HG03354 (cell line): Measurements from ENCODE around the gene OXCT1.
"Not testable (repeated sequence)": the region's sequence is repeated elsewhere in the genome, so short reads cannot be mapped to it uniquely, and the experiment has no call there.

Experiments used
- ATAC-seq: cut with Tn5 transposase; IDR thresholded peaks from one replicate; pipeline ENCODE4 v1.9.1; 2021; ENCODE audit warnings: mild to moderate bottlenecking; ENCODE audit not compliant: unreplicated experiment, poor library complexity, severe bottlenecking

Gene OXCT1

GRCh38 chr5:41738710-41739354 lies 131.4 kb downstream of the OXCT1 start:
- no peak for ATAC-seq

GRCh38 chr5:41736641-41737040 lies 133.6 kb downstream of the OXCT1 start:
- no peak for ATAC-seq

- ATAC-seq, result peak; percentile 78
Observed at GRCh38 chr5:41735213-41735612, 135.0 kb downstream of the OXCT1 start.

- ATAC-seq, result not testable (repeated sequence)
Observed at GRCh38 chr5:41729381-41729780, 140.8 kb downstream of the OXCT1 start.

DNA sequence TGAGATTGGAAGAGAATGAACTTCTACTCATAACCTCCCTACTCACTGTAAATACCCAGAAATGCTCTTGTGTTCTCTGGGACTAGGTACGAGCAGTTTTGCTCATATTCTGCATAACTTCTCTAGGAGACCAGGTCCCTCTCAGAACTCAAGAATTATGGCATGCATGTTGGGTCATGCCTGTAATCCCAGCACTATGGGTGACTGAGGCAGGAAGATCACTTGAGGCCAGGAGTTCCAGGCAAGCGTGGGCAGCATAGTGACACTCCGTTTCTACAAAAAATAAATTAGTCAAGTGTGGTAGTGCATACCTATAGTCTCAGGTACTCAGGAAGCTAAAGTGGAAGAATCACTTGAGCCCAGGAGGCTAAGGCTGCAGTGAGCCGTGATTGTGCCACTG lies 141.9 kb downstream of the OXCT1 start:
- no peak for ATAC-seq

- no peak for ATAC-seq
Observed at GRCh38 chr5:41722359-41722950, 147.8 kb downstream of the OXCT1 start.

GRCh38 chr5:41721516-41721915 lies 148.7 kb downstream of the OXCT1 start:
- no peak for ATAC-seq

DNA sequence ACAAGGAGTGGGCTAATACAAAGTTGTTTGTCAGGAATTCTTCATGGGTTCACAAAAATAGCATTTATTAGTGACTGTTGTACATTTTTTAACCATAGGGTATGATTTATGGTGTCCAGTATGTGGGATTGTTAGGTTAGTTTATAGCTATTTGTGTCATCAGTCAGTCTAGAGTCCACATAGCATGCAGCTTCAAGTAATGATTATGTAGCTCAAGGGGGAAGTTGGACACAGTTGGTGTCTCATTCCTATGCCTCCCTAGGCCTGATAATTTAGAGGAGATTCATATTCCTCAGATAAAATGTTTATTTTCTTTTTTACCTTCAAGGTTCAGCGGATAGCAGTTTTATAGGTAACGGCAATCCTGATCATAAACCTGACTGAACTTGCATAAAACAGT lies 153.8 kb downstream of the OXCT1 start:
- ATAC-seq, result no peak

- ATAC-seq, result not testable (repeated sequence)
Observed at GRCh38 chr5:41714446-41714845, 155.8 kb downstream of the OXCT1 start.

DNA sequence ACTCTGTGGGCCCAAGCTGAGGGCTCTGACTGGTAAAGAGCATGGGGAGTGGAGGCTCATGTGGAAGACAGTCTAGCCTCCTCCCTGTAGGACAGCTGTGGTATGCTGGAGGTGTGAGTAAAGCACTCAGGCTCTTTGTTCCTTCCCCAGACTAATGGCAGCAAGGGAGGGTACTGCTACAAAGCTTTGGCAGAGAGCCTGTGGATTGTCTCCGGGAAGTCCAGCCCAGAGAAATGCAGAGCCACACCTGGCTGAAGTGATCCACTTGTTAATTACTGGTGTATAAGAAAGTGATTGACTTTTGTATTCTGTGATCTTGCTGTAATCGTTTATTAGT lies 161.7 kb downstream of the OXCT1 start:
- ATAC-seq, result peak; percentile 31

DNA sequence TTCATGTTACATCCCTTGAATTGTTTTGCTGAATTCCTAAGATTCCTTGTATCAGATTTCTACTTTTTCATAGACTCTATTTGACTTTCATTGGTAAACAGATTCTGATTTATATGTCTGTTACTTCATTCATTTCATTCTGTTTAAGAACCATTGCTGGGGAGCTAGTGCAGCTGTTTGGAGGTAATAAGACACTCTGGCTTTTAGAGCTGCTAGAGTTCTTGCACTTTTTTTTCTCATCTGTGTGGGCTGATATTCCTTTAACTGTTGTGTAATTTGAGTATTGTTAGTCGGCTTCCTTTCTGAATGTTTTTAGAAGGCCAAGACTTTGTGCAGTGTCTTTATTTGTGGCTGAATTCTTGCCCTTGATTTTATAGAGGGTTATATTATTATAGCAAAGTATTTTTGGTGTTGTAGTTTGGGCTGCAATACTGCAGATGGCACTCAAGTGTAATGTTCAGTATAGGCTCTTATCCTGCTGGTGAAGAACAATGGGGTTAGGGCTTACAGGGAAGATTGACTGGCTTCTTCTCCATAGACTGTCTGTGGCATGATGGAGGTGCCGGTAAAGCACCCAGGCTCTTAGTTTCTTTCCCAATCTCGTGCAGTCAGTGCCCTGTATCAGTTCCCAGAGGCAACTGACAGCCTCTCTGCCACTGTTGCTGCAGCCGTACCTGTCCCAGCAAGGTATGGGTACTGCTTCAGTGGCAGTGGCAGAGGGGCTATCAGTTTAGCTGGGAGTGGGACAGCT lies 162.2 kb downstream of the OXCT1 start:
- peak; percentile 79 for ATAC-seq

GRCh38 chr5:41695920-41696582 lies 174.2 kb downstream of the OXCT1 start:
- peak; percentile 82 for ATAC-seq

DNA sequence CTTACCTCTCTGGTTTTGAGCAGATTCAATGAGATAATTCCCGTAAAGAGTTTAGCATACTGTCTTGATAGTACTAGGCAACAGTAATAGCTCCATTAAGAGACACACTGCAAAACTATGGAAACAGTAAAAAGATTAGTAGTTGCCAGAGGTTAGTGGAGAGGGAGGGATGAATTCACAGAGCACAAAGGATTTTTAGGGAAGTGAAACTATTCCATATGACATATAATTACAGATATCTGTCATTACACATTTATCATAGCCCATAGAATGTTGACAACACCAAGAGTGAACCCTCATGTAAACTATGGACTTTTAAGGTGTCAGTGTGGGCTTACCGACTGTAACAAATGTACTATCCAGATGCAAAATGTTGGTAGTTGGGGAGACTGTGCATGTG lies 183.5 kb downstream of the OXCT1 start:
- ATAC-seq, result no peak

DNA sequence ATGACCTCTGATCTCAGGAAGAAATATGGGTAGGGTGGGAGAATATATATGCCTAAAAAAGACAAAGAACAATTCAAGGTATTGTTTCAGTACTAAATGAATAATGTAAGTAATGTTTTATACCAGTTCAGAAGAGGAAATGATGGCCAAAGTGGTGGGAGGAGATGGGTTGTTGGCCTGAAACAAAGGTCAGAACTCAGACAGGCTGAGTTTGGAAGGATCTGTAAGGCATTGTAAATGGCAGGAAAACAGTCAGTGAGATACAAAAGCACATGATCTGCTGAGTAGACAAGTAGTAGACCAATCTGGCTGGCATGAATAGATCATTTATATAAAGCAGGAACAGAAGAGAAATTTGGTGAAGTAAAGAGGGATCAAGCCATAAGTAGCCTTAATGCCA lies 184.0 kb downstream of the OXCT1 start:
- no peak for ATAC-seq

GRCh38 chr5:41683181-41683580 lies 187.0 kb downstream of the OXCT1 start:
- ATAC-seq, result no peak

DNA sequence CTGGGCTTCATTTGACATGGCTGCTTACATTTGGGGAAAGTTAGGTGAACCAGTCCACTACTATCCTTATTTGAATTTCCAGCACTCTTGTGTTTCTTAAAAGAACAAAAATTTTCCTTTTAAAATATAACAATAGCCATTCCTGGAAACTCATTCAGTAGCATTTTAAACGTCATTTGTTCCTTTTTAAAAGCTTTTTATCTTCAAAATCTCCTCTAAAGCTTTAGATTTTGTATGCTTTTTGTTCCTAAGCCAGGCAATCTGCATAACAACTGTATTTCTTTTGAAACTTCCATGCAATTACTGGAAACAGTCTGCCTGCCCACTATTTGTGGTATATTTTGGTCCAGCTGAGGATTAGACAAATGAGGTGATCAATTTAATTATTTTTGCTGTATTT lies 187.6 kb downstream of the OXCT1 start:
- ATAC-seq, result no peak

DNA sequence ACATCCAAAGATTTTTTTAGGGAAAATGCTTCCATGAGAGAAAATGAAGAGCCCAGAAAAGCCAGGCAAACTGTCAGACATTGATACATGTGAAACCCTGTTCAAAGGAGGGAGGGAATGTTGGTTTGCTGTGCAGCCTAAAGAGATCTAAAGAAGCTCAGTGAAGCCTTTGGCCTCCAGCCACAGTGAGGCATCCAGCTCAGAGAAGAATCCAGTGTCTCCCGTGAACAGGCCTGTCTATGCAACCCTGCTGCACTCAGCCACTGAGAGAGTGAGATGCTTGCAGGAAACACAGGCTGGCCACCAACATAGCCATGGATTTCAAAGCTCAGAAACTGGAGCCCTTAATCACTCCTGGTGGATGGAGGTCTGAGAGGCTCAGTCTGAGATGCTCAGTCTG lies 188.4 kb downstream of the OXCT1 start:
- no peak for ATAC-seq
